SK-N-SH treated with all-trans-retinoic acid at 6 μM for 48 hours (cell line): ENCODE data around the gene PTPN12.
"Not testable (repeated sequence)": the region's sequence is repeated elsewhere in the genome, so short reads cannot be mapped to it uniquely, and the experiment has no call there.

ENCODE experiments used
- ATAC-seq: fragments of 200-7000 bp; cut with Tn5 transposase; 3 replicates; pipeline ENCODE4 v1.9.1; 2020; ENCODE audit warnings: mild to moderate bottlenecking, moderate library complexity
- ARNTL ChIP-seq: fragments of 450-650 bp; formaldehyde crosslinking; IDR thresholded peaks from 2 replicates; pipeline ENCODE4 v1.5.0; 2020; ENCODE audit warnings: low read depth, mild to moderate bottlenecking, moderate library complexity, borderline replicate concordance
- BACH2 ChIP-seq: fragments of 250-450 bp; sonication (Bioruptor Pico); IDR thresholded peaks from 2 replicates; pipeline ENCODE4 v1.9.0; 2021; ENCODE audit warnings: mild to moderate bottlenecking, borderline replicate concordance
- CSDC2 ChIP-seq: fragments of 250-450 bp; sonication (Bioruptor Pico); IDR thresholded peaks from 2 replicates; pipeline ENCODE4 v1.5.0; 2020; ENCODE audit warnings: mild to moderate bottlenecking, moderate library complexity
- CSRNP3 ChIP-seq: fragments of 250-450 bp; sonication (Bioruptor Pico); IDR thresholded peaks from 2 replicates; pipeline ENCODE4 v1.5.1; 2021; ENCODE audit warnings: mild to moderate bottlenecking, moderate library complexity
- GLIS3 ChIP-seq: fragments of 250-450 bp; sonication (Bioruptor Pico); IDR thresholded peaks from 2 replicates; pipeline ENCODE4 v1.5.0; 2020; ENCODE audit warnings: mild to moderate bottlenecking, moderate library complexity
- ISL1 ChIP-seq: fragments of 250-450 bp; sonication (Bioruptor Pico); IDR thresholded peaks from 2 replicates; pipeline ENCODE4 v2.1.2; 2022; ENCODE audit warnings: mild to moderate bottlenecking, moderate library complexity
- PATZ1 ChIP-seq: fragments of 250-450 bp; sonication (Bioruptor Pico); IDR thresholded peaks from 2 replicates; pipeline ENCODE4 v1.8.0; 2020; ENCODE audit warnings: mild to moderate bottlenecking, moderate library complexity, borderline replicate concordance
- POU6F1 ChIP-seq: fragments of 250-450 bp; sonication (Bioruptor Pico); IDR thresholded peaks from 2 replicates; pipeline ENCODE4 v1.8.0; 2021; ENCODE audit warnings: low read depth, mild to moderate bottlenecking, moderate library complexity, borderline replicate concordance
- PPARA ChIP-seq: fragments of 250-450 bp; sonication (Bioruptor Pico); IDR thresholded peaks from 2 replicates; pipeline ENCODE4 v1.5.0; 2020; ENCODE audit warnings: mild to moderate bottlenecking, borderline replicate concordance
- SNAI2 ChIP-seq: fragments of 250-450 bp; sonication (Bioruptor Pico); IDR thresholded peaks from 2 replicates; pipeline ENCODE4 v1.5.0; 2020; ENCODE audit warnings: mild to moderate bottlenecking, moderate library complexity
- TCF4 ChIP-seq: fragments of 250-450 bp; sonication (Bioruptor Pico); IDR thresholded peaks from 2 replicates; pipeline ENCODE4 v1.8.0; 2021; ENCODE audit warnings: mild to moderate bottlenecking, moderate library complexity, borderline replicate concordance
- TSHZ2 ChIP-seq: fragments of 250-450 bp; sonication (Bioruptor Pico); IDR thresholded peaks from 2 replicates; pipeline ENCODE4 v1.5.0; 2020; ENCODE audit warnings: mild to moderate bottlenecking, moderate library complexity
- ZC3H10 ChIP-seq: fragments of 250-450 bp; sonication (Bioruptor Pico); IDR thresholded peaks from 2 replicates; pipeline ENCODE4 v1.5.1; 2021; ENCODE audit warnings: mild to moderate bottlenecking, moderate library complexity
- ZFP3 ChIP-seq: fragments of 250-450 bp; sonication (Bioruptor Pico); IDR thresholded peaks from 2 replicates; pipeline ENCODE4 v1.5.0; 2020; ENCODE audit warnings: mild to moderate bottlenecking, moderate library complexity
- ZFP30 ChIP-seq: fragments of 450-650 bp; formaldehyde crosslinking; IDR thresholded peaks from 2 replicates; pipeline ENCODE4 v1.5.0; 2022; ENCODE audit warnings: mild to moderate bottlenecking, moderate library complexity
- ZNF565 ChIP-seq: fragments of 450-650 bp; formaldehyde crosslinking; conservative IDR thresholded peaks from 2 replicates; pipeline ENCODE4 v1.5.0; 2020; ENCODE audit warnings: low read depth, mild to moderate bottlenecking, moderate library complexity
- ZNF70 ChIP-seq: fragments of 450-650 bp; formaldehyde crosslinking; IDR thresholded peaks from 2 replicates; pipeline ENCODE4 v1.5.0; 2020; ENCODE audit warnings: mild to moderate bottlenecking, moderate library complexity
- ZNF8 ChIP-seq: fragments of 450-650 bp; formaldehyde crosslinking; IDR thresholded peaks from 2 replicates; pipeline ENCODE4 v1.5.0; 2020; ENCODE audit warnings: mild to moderate bottlenecking, moderate library complexity

PTPN12 gene

GRCh38 chr7:77540402-77540822 is 3.3 kb downstream of the PTPN12 start (continued):
- no peak for TF ChIP-seq TSHZ2 (CRISPR knock-in tag)
- no peak for TF ChIP-seq PPARA (CRISPR knock-in tag)
- TF ChIP-seq ZFP3 (CRISPR knock-in tag), result no peak
- no peak for TF ChIP-seq SNAI2
- no peak for TF ChIP-seq ZNF565 (CRISPR knock-in tag)

- ATAC-seq, result not testable (repeated sequence)
These were observed 3.9 kb downstream of the PTPN12 start for GRCh38 chr7:77540993-77541392.

GRCh38 chr7:77542409-77542808 is 5.3 kb downstream of the PTPN12 start:
- TF ChIP-seq CSDC2 (CRISPR knock-in tag) (no peak), ZNF70 (CRISPR knock-in tag) (no peak), GLIS3 (no peak), ZNF565 (CRISPR knock-in tag) (no peak), ZC3H10 (no peak), SNAI2 (no peak), BACH2 (CRISPR knock-in tag) (no peak), PATZ1 (CRISPR knock-in tag) (no peak), ZFP30 (CRISPR knock-in tag) (no peak)

GRCh38 chr7:77542895-77543294 is 5.8 kb downstream of the PTPN12 start:
- no peak for ATAC-seq
- no peak for TF ChIP-seq ZNF70 (CRISPR knock-in tag)
- no peak for TF ChIP-seq CSDC2 (CRISPR knock-in tag)
- no peak for TF ChIP-seq ZC3H10
- no peak for TF ChIP-seq SNAI2
- TF ChIP-seq PPARA (CRISPR knock-in tag), result no peak
- no peak for TF ChIP-seq PATZ1 (CRISPR knock-in tag)
- TF ChIP-seq BACH2 (CRISPR knock-in tag), result no peak
- TF ChIP-seq ZFP3 (CRISPR knock-in tag), result no peak
- TF ChIP-seq POU6F1, result no peak

More at GRCh38 chr7:77542409-77542808, 5.3 kb downstream of the PTPN12 start:
- no peak for ATAC-seq

- ATAC-seq, result no peak
- TF ChIP-seq CSDC2 (CRISPR knock-in tag) (no peak), ARNTL (CRISPR knock-in tag) (no peak), ZFP30 (CRISPR knock-in tag) (no peak), CSRNP3 (no peak), POU6F1 (no peak), BACH2 (CRISPR knock-in tag) (no peak), TSHZ2 (CRISPR knock-in tag) (no peak), ISL1 (CRISPR knock-in tag) (no peak), ZC3H10 (no peak), TCF4 (no peak), ZNF8 (CRISPR knock-in tag) (no peak), ZFP3 (CRISPR knock-in tag) (no peak)
These were observed 6.8 kb downstream of the PTPN12 start for GRCh38 chr7:77543910-77544309.
